ENCODE results near the gene DUS2.

The DUS2 gene

DNA sequence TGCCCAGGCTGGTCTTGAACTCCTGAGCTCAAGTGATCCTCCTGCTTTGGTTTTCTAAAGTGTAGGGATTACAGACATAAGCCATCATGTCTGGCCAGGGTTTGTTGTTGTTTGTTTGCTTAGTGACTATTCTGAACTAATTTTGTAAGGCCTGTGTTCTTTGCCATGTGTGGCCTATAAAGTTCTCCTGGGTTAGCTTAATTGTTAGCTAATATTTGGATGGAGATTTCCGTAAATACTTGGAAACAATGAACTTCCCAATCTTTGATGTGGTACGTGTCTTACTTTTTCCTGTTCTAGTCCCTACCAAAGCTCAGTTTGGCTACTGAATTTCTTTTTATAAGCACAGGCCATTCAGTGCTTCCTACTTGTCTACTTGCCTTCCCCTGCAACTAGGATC is 24.9 kb downstream of the DUS2 start:
- peak; percentile 37 for DNase-seq (ENCODE audit: low read depth)
- TF ChIP-seq CTCF (IDR thresholded peaks at IDR 0.05; ENCODE audit: control insufficient read depth, extremely low read depth, insufficient read depth), result no peak
- H3K4me3 ChIP-seq (ENCODE audit: low read depth, low read length), result no peak overlapping the region

DNA sequence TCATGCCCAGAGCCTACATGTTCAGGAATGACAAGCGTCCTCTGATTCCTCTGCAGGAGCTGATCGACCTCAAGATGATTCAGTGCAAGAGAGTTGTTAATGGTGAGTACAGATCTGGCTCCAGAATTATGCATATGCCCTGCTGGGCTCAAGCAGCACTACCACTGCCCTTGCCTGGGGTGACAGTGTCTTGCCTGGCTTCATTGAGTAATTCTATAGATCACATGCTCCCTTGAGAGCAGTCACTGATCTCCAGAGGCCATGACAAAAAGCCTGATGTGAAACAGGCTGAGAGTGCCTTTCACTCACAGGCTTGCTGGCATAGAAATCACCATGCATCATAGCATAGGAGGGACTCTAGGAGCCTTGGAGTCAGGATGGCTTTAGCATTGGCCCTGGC is 26.4 kb downstream of the DUS2 start:
- no peak for DNase-seq (ENCODE audit: low read depth)
- TF ChIP-seq CTCF (IDR thresholded peaks at IDR 0.05; ENCODE audit: control insufficient read depth, extremely low read depth, insufficient read depth), result no peak
- no peak overlapping the region for H3K4me3 ChIP-seq (ENCODE audit: low read depth, low read length)

- no peak for DNase-seq (ENCODE audit: low read depth)
- no peak for TF ChIP-seq CTCF (IDR thresholded peaks at IDR 0.05; ENCODE audit: control insufficient read depth, extremely low read depth, insufficient read depth)
- H3K4me3 ChIP-seq (ENCODE audit: low read depth, low read length), result no peak overlapping the region
Measured at GRCh38 chr16:68055395-68055794, 32.3 kb downstream of the DUS2 start.

GRCh38 chr16:68059804-68060203 is 36.7 kb downstream of the DUS2 start:
- no peak for DNase-seq (ENCODE audit: low read depth)
- no peak for TF ChIP-seq CTCF (IDR thresholded peaks at IDR 0.05; ENCODE audit: control insufficient read depth, extremely low read depth, insufficient read depth)
- H3K4me3 ChIP-seq (ENCODE audit: low read depth, low read length), result no peak overlapping the region

GRCh38 chr16:68061396-68061795 is 38.3 kb downstream of the DUS2 start:
- no peak for TF ChIP-seq CTCF (IDR thresholded peaks at IDR 0.05; ENCODE audit: control insufficient read depth, extremely low read depth, insufficient read depth)
- DNase-seq (ENCODE audit: low read depth), result no peak
- no peak overlapping the region for H3K4me3 ChIP-seq (ENCODE audit: low read depth, low read length)

- no peak for TF ChIP-seq CTCF (IDR thresholded peaks at IDR 0.05; ENCODE audit: control insufficient read depth, extremely low read depth, insufficient read depth)
- no peak for DNase-seq (ENCODE audit: low read depth)
Measured at GRCh38 chr16:68062910-68063393, 39.9 kb downstream of the DUS2 start.

GRCh38 chr16:68064791-68065365 is 41.8 kb downstream of the DUS2 start:
- no peak for DNase-seq (ENCODE audit: low read depth)
- peak; percentile 79 for TF ChIP-seq CTCF (IDR thresholded peaks at IDR 0.05; ENCODE audit: control insufficient read depth, extremely low read depth, insufficient read depth)
- no peak overlapping the region for H3K4me3 ChIP-seq (ENCODE audit: low read depth, low read length)

More at GRCh38 chr16:68062910-68063393, 39.9 kb downstream of the DUS2 start:
- no peak overlapping the region for H3K4me3 ChIP-seq (ENCODE audit: low read depth, low read length)

Data from LNCaP clone FGC (cell line).